ENCODE results near the gene MYLK2. TPM values are rescaled to one million over a fixed set of nuclear protein-coding genes. Genes with fewer than 3 reads are reported as not detected.

MYLK2 gene
- polyA plus RNA-seq, 1 donor (not counting 4 experiments of a cell fraction or from before 2014, with no cell fraction given): 0.05 TPM

- Histone ChIP-seq H3K4me3 (ENCODE audit: control insufficient read depth in 2 of 3, extremely low read depth in 1 of 3, insufficient read depth in 2 of 3, low read depth in 1 of 3, low read length in 3 of 3) (no peak overlapping the region), H4K20me1 (ENCODE audit: control insufficient read depth, extremely low read depth, insufficient read depth, low read length) (peaks cover 2% of the 10 kb centered on the region), H3K27me3 (ENCODE audit: control insufficient read depth, extremely low read depth, insufficient read depth, low read length) (no peaks in the 10 kb centered on the region), H3K9me1 (ENCODE audit: control insufficient read depth, extremely low read depth, insufficient read depth, low read length) (peaks cover 2% of the 10 kb centered on the region), H3K79me2 (ENCODE audit: control insufficient read depth, insufficient read depth, low read length) (no peaks in the 10 kb centered on the region), H3K4me1 (ENCODE audit: control insufficient read depth, extremely low read depth, insufficient read depth, low read length) (peaks cover 5% of the 10 kb centered on the region), H3K27ac (ENCODE audit: control insufficient read depth, insufficient read depth, low read length) (no peak overlapping the region), H3K4me2 (ENCODE audit: control insufficient read depth, extremely low read depth, insufficient read depth, low read depth, low read length) (no peak overlapping the region), H3K9ac (ENCODE audit: control insufficient read depth, extremely low read depth, insufficient read depth, low read length) (no peak overlapping the region), H2AFZ (ENCODE audit: control insufficient read depth, low read length) (no peak overlapping the region), H3K9me3 (ENCODE audit: control insufficient read depth, low read depth, low read length) (no peaks in the 10 kb centered on the region), H3K36me3 (ENCODE audit: control insufficient read depth in 2 of 2, extremely low read depth in 1 of 2, insufficient read depth in 2 of 2, low read length in 2 of 2) (peaks cover 0 to 2% of the 10 kb centered on the region in 2 experiments)
- TF ChIP-seq, protein P1, sequence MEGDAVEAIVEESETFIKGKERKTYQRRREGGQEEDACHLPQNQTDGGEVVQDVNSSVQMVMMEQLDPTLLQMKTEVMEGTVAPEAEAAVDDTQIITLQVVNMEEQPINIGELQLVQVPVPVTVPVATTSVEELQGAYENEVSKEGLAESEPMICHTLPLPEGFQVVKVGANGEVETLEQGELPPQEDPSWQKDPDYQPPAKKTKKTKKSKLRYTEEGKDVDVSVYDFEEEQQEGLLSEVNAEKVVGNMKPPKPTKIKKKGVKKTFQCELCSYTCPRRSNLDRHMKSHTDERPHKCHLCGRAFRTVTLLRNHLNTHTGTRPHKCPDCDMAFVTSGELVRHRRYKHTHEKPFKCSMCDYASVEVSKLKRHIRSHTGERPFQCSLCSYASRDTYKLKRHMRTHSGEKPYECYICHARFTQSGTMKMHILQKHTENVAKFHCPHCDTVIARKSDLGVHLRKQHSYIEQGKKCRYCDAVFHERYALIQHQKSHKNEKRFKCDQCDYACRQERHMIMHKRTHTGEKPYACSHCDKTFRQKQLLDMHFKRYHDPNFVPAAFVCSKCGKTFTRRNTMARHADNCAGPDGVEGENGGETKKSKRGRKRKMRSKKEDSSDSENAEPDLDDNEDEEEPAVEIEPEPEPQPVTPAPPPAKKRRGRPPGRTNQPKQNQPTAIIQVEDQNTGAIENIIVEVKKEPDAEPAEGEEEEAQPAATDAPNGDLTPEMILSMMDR (optimal IDR thresholded peaks at IDR 0.05 in 1 of 3, IDR thresholded peaks at IDR 0.05 in 1 of 3, conservative IDR thresholded peaks at IDR 0.05 in 1 of 3; ENCODE audit: extremely low read depth in 1 of 3, insufficient read depth in 2 of 3, low read length in 3 of 3): no peak
- TF ChIP-seq EZH2 (IDR thresholded peaks at IDR 0.05; ENCODE audit: low read length): no peak
- no peak for FAIRE-seq
- no peak for DNase-seq (ENCODE audit: low read depth, low spot score)
- dilution Hi-C loops (cut with MboI; ENCODE audit: extremely low pct_ligation_motif_present, low sequenced_read_pairs): no loop called here
These were observed 8.0 kb upstream of the MYLK2 start for GRCh38 chr20:31811198-31811597.

GRCh38 chr20:31811796-31812728, 7.1 kb upstream of the MYLK2 start:
- DNase-seq (ENCODE audit: low read depth, low spot score) (no peak), FAIRE-seq (no peak)
- no peak overlapping the region for H3K4me2 ChIP-seq (ENCODE audit: control insufficient read depth, extremely low read depth, insufficient read depth, low read depth, low read length)
- no peaks in the 10 kb centered on the region for H3K9me3 ChIP-seq (ENCODE audit: control insufficient read depth, low read depth, low read length)
- H2AFZ ChIP-seq (ENCODE audit: control insufficient read depth, low read length): no peak overlapping the region
- no peaks in the 10 kb centered on the region for H3K36me3 ChIP-seq (ENCODE audit: control insufficient read depth in 2 of 2, extremely low read depth in 1 of 2, insufficient read depth in 2 of 2, low read length in 2 of 2)
- H3K9ac ChIP-seq (ENCODE audit: control insufficient read depth, extremely low read depth, insufficient read depth, low read length): no peak overlapping the region
- dilution Hi-C loops (cut with MboI; ENCODE audit: extremely low pct_ligation_motif_present, low sequenced_read_pairs): no loop called here
- no peaks in the 10 kb centered on the region for H3K27me3 ChIP-seq (ENCODE audit: control insufficient read depth, extremely low read depth, insufficient read depth, low read length)
- H3K79me2 ChIP-seq (ENCODE audit: control insufficient read depth, insufficient read depth, low read length): no peaks in the 10 kb centered on the region
- H3K4me3 ChIP-seq (ENCODE audit: control insufficient read depth in 2 of 3, extremely low read depth in 1 of 3, insufficient read depth in 2 of 3, low read depth in 1 of 3, low read length in 3 of 3): no peak overlapping the region
- TF ChIP-seq, protein P1 (optimal IDR thresholded peaks at IDR 0.05 in 1 of 3, IDR thresholded peaks at IDR 0.05 in 1 of 3, conservative IDR thresholded peaks at IDR 0.05 in 1 of 3; ENCODE audit: extremely low read depth in 1 of 3, insufficient read depth in 2 of 3, low read length in 3 of 3): no peak
- TF ChIP-seq EZH2 (IDR thresholded peaks at IDR 0.05; ENCODE audit: low read length): no peak
- no peak overlapping the region for H3K27ac ChIP-seq (ENCODE audit: control insufficient read depth, insufficient read depth, low read length)
- peaks cover 2% of the 10 kb centered on the region for H3K9me1 ChIP-seq (ENCODE audit: control insufficient read depth, extremely low read depth, insufficient read depth, low read length)
- H4K20me1 ChIP-seq (ENCODE audit: control insufficient read depth, extremely low read depth, insufficient read depth, low read length): peaks cover 2% of the 10 kb centered on the region
- H3K4me1 ChIP-seq (ENCODE audit: control insufficient read depth, extremely low read depth, insufficient read depth, low read length): peaks cover 5% of the 10 kb centered on the region

Data from keratinocyte (primary cell).